COR-L47 (cell line): ENCODE results near the gene GPALPP1.
"Not testable (repeated sequence)": the region's sequence is repeated elsewhere in the genome, so short reads cannot be mapped to it uniquely, and the experiment has no call there.

Experiments used
- DNase-seq: peaks from one replicate; lab custom pipeline; 2025; lab: John Stamatoyannopoulos, UW

Gene GPALPP1

GRCh38 chr13:45007225-45007624 lies 17.9 kb downstream of the GPALPP1 start:
- no peak for DNase-seq

DNA sequence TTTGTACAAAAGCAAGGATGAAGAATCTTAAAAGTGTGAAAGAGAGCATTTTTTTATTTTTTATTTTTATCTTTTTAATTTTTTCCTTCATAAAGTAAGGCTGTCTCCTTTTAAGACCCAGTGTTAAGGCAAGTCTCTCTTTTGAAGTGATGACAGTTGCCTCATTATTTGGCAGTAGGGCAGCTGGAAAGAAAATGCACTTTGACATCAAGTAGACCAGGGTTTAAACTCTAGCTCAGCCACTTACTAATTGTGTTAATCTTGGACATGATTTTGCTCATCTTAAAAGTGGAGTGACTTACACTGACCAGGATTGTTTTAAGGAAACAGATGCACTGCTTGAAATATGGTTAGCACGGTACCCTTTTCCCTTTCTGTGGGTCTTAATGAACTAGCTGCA lies 18.5 kb downstream of the GPALPP1 start:
- DNase-seq: no peak

DNA sequence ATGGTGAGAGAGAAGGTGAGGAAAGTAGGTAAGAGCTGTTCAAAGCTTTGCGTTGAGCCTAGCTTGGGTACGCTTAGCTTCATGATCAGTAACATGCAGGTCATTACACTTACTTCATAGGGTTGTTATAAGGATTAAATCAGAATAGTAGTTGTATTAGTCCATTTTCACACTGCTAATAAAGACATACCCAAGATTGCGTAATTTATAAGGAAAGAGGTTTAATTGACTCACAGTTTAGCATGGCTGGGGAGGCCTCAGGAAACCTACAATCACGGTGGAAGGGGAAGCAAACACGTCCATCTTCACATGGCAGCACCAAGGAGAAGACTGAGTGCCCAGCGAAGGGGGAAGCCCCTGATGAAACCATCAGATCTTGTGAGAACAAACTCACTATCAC lies 21.9 kb downstream of the GPALPP1 start:
- DNase-seq: no peak

DNA sequence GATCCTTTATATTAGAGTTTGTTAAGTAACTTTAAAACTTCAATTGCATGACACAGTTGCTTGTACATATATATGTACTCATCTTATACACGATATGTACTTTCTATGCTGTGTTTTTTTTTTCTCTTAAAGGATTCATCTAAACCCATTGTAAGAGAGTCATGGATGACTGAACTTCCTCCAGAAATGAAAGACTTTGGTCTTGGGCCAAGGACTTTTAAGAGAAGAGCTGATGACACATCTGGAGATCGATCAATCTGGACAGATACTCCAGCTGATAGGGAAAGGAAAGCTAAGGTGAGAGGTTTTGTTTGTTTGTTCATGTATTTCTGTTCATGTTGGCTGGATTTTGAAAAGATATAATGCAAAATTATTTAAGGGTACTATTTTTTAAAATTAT lies 26.0 kb downstream of the GPALPP1 start:
- DNase-seq: no peak

DNA sequence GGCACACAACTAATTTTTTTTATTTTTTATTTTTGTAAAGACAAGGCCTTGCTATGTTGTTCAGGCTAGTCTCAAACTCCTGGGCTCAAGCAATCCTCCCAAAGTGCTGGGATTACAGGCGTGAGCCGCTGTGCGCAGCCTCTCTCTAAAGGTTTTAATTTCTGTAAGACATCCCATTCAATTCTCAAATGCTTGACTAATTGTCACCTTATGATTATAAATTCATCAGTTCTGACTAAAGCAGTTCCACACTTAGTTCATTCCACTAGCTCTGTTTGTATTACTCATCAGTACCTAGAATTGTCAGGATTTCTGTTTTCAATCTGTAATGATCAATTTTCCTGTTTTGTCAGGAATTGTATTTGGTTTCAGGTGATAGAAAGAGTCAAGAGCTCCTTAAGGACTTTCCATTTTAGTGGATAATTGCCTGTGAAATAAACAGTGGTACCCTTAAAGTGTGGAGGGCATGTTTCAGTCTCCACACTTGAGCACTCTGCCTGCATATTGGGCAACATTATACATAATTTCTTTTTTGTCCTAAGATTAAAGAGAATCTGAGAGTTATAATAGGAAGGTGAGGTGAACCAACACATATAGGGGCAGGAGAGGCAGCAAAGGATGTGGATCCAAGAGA lies 27.6 kb downstream of the GPALPP1 start:
- DNase-seq: no peak

DNA sequence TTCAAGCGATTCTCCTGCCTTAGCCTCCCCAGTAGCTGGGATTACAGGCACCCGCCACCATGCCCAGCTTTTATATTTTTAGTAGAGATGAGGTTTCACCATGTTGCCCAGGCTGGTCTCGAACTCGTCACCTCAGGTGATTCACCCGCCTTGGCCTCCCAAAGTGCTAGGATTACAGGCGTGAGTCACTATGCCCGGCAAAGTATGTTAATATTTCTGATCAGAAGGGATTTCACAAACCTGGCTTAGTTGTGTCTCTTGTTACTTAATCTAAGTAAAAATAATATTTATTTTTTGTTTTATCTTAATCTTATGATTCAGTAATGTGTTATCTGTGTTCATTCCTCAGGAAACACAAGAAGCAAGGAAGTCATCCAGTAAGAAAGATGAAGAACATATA lies 30.6 kb downstream of the GPALPP1 start:
- DNase-seq: not testable (repeated sequence)

- DNase-seq: no peak
These were observed 31.9 kb downstream of the GPALPP1 start for GRCh38 chr13:45021250-45021649.

- no peak for DNase-seq
These were observed 35.5 kb downstream of the GPALPP1 start for GRCh38 chr13:45024847-45025246.

GRCh38 chr13:45034342-45034741 lies 45.0 kb downstream of the GPALPP1 start:
- DNase-seq: no peak

- DNase-seq: no peak
These were observed 46.9 kb downstream of the GPALPP1 start for GRCh38 chr13:45036206-45036605.

GRCh38 chr13:45040173-45040572 lies 50.8 kb downstream of the GPALPP1 start:
- no peak for DNase-seq

DNA sequence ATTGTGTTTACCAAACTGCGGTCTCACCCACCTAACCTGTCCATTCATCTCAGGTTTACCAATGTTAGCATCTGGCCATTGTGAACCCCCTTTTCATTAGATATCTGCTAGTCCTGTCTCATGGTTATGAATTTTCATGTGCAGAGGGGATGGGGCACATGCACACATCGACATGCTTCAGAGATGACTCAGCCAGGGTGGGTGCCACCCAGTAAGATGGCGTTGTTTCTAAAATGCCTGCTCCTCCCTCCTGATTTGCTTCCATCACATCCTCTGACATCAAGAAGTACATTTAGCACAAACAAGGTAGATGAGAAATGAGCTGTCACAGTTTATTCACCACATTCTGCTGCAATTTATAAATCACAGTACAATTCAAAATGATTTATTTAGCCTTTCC lies 51.3 kb downstream of the GPALPP1 start:
- DNase-seq: no peak

GRCh38 chr13:45042539-45042938 lies 53.2 kb downstream of the GPALPP1 start:
- DNase-seq: no peak

DNA sequence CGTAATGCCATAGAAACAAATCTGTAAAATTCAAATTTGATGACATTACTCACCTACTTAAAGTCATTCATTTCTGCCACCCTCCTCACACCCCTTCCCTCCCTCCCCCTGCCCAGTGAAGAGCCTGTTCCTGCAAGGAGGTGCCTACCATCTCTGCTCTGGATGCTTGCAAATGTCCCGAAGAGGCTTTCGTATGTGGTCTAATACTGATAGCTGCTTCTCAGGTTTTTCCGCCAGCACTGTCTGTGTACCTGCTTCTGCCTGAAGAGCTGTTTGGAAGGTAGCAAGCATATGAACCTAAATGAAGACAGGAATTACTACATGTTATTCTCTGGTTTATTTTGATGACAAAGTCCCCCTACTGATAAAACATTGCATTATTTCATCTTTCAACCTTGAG lies 57.1 kb downstream of the GPALPP1 start:
- no peak for DNase-seq

DNA sequence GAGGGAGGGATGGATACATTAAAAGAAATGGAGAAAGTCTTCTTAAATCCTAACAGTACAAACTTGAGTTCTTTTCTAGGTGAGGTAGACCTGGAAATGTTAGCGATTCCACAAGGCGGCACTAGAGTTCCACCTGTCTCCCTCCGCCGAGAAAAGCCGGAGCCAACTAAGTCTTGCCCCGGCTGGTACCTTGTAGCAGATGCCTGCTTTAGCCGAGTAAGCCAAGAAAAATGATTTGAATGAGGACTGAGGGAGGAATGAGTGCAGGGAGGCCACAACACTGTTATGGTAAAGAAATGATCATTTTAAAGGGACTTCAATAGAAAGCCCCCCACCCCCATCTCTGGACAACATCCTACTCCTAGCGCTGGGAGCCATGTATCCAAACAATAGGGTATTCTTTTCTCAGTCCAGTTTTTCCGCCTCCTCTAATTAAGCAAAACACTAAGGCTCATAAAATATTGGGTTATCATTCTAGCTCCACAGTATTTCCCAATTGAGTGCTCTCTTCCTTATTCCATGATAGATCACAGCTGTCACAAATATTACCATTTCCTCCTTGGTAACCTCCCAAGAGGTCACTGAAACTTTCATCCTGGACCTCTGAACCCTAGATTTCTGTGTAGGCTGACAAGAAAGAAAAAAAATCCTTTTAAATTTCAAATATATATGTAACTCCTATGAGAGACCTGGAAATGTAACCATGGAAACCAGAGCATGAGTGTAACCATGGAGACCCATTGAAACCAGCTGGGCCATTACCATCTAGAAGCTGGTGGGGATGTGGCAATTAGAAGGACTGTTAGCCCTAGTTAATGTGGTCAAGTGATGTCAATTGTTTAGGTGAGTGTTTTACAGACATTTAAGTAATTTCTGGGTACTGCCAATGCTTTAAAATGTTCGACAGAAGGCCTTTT lies 58.3 kb downstream of the GPALPP1 start:
- DNase-seq: peak; percentile 81

DNA sequence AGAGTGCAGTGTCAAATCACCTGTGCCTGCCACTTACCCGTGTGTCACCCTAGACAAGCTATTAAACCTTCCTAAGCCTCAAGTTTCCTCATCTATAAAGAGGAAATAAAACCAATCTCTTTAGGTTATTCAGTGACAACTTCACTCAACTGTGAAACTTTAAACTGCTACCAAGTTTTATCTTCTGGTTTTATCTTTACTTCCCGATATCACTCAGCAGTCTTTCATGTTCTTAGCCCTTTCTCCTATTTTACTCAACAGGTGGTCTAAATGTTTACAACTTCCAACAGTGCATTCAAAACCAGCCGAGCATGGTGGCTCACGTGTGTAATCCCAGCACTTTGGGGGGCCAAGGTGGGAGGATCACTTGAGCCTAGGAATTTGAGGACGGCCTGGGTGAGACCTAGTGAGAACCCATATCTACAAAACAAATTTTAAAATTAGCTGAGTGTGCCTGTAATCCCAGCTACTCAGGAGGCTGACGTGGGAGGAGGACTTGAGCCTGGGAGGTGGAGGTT lies 59.6 kb downstream of the GPALPP1 start:
- no peak for DNase-seq

- no peak for DNase-seq
These were observed 60.1 kb downstream of the GPALPP1 start for GRCh38 chr13:45049478-45049877.

- DNase-seq: no peak
These were observed 62.0 kb downstream of the GPALPP1 start for GRCh38 chr13:45051315-45051714.

- no peak for DNase-seq
These were observed 66.0 kb downstream of the GPALPP1 start for GRCh38 chr13:45055198-45055901.

DNA sequence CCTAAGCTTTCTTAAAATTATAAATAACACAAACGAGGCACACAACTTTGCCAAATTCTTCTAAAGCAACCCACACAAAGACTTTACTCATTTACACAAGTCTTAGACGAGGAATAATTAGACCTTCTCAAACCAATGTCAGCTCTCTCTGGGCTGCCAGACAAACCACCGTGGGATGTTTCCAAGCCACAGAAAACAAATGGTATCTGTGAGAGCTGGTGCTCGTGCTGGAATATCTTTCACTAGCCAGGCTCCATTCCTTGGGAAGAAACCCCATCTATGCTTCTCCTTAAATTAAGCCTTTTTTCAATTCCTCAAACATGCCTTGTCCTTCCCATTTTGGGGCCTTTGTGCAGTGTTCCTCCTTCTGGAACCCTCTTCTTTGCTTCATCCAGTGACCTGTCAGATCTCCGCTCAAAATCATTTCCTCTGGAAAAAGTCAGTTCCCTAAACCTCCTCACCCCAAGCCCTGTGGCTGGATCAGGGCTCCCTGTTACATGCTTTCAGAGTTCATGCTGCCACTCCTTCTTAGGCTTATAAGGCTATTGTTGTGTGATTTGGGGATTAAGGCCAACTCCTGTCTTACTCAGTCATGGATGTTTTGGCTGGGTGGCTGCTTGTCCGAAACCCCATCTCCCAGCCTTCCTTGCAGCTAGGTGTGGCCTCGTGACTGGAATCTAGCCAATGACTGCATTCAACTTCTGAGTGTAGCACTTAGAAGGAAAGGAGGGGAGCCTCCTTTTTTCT lies 66.7 kb downstream of the GPALPP1 start:
- no peak for DNase-seq

DNA sequence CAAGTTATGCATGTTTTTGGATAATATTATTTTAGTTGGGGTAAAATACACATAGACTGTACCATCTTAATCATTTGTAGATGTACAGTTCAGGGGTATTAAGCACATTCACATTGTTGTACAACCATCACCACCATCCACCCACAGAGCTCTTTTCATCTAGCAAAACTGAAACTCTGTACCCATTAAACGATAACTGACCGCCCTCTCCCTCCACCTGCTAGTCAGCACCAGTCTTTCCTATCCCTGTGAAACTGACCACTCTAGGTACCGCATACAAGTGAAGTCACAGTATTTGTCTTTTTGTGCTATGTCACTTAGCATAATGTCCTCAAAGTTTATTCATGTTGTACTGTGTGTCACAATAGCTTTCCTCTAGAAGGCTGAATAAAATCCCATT lies 70.7 kb downstream of the GPALPP1 start:
- no peak for DNase-seq
